GM21786 (cell line): Measurements from ENCODE around the gene CYTH4.

Experiments
- ATAC-seq: cut with Tn5 transposase; IDR thresholded peaks from one replicate; pipeline ENCODE4 v1.9.1; 2021; ENCODE audit not compliant: unreplicated experiment

Gene CYTH4

DNA sequence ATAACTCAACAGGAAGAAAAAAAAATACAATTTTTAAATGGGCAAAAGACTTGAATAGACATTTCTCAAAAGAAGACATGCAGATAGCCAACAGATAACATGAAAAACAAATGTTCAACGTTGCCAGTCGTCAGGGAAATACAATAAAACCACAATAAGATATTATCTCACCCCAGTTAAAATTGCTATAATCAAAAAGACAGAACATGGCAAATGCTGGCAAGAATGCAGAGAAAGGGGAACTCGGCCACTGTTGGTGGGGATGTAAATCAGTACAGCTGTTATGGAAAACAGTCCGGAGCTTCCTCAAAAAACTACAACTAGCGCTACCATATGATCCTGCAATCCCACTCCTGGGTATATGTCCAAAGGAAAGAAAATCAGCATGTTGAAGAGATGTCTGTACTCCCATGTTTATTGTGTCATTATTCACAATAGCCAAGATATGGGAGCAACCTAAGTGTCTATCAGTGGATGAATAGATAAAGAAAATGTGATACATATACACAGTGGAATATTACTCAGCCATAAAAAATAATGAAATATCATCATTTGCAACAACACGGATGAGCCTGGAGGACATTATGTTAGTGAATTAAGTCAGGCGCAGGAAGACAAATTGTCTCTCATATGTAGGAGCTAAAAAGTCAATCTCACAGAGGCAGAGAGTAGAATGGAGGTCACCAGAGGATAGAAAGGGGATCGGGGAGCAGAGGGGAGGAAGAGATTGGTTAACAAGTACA, 12.2 kb upstream of the CYTH4 start:
- no peak for ATAC-seq

DNA sequence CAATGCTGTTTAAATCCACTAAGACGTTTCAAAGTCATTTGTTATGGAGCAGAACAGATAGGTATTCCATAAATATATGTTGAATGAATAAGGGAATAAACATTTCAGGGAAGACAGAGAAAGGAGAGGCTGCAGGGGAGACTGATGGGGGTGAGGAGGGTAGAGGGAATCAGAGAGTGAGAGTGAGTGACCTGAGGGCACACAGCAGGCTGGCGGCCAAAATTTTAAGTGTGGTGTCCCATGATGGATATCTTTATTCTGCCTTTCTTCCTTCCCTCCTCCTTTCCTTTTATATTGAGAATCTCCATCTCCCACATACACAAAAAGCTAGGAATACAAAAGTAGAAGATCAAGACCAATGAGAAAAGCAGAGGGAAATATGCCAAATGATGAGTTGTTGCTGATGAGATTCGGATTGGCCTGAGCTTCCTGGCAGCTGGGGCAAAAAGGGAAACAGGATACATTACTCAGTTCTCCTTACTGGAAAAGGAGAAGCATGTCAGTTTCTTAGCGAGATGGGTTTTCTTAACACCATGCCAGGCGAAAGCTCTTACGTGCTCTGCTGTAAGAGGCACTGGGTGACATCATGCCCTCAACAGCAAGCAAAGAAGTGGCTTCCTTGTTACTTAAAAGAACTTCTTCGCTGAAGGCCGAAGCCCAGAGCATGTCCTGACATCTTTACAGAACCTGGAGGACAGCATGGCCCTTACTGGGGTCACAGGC, 11.2 kb upstream of the CYTH4 start:
- ATAC-seq, result no peak

DNA sequence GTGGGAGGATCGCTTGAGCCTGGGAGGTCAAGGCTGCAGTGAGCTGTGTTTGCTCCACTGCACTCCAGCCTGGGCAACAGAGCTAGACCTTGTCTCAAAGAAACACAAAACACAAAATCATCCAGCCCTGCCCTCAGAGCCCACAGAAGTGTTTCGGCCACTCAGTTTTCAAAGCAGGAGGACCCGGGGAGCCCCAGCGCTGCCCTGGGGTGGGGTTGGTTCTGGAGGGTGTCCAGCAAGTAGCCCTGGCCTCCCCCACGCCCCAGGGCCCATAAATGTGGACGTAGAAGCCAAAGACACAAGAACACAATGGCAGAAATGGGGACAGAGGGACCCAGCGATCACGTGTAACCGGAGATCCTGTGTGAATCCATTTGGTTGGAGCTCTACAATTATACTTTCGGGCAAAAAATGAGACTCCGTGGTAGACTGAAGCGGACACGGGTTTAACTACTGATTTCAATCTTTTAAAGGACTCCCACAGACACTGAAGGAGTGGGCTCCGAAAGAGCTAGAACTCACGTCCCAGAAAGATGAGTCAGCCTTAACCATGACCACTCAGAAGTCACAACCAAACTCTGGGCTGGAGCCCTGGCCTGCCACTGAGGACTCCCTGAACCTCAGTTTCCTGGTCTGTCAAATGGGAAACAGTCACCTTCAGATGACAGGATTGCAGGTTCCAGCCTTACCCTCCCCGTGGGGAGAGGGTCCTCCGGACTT, 9.0 kb upstream of the CYTH4 start:
- ATAC-seq, result no peak

DNA sequence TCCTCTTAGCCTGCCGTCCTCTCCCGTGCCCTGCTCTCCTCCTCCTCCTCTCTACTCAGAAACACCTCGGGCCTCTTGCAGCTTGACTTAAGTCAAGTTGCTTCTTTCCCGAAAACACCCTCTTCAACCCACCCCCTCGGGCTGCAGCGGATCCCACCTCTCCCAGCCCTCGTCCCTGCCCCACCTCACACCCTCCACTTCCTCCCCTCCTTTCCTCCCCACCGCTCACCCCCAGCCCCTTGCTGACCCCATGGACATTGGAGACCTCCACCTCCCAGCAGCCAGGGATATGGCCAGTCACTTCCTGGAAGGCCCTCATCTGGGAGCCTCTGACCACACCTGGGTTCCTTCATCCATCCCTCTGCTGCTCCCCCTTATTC, 8.5 kb upstream of the CYTH4 start:
- no peak for ATAC-seq

DNA sequence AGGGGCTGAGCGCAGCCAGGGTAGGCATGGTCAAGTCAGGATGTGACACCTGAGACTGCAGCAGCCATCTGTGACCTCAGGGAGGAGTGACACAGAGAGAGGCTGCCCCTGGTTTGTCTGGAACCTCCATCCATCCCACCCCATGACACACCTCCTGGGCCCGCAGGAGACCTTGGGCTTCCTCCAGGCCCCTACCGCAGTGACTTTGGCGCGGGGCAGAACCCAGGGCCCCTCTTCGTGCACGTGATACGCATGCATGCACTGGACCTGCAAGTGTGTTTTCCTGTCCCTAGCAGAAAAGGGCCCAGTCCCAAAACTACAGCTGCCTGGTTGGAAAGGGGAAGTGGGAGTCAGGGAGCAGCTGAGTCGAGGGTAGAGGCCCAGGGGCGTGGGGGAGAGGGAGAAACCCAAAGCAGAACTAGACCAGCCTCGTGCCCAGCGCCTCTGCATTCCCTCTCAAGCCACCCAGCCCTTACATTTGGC, 7.9 kb upstream of the CYTH4 start:
- no peak for ATAC-seq

DNA sequence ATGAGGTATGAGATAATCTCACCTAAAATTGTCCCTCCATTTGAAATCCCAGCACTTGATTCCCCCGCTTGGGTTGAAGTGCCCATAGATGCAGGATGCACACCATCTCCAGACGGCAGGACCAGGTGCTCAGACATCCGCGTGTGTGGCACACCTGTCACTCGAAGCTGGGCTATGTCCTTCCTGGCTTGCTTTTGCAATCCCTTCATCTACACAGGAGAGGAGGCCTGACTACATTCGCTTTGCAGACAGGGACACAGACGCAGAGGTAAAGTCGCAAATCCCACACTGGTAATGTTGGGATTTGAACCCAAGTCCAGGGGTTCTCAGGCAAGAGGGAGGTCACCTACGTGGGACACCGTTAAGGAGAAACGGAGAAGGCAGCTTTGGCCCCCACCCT, 7.2 kb upstream of the CYTH4 start:
- ATAC-seq, result no peak

DNA sequence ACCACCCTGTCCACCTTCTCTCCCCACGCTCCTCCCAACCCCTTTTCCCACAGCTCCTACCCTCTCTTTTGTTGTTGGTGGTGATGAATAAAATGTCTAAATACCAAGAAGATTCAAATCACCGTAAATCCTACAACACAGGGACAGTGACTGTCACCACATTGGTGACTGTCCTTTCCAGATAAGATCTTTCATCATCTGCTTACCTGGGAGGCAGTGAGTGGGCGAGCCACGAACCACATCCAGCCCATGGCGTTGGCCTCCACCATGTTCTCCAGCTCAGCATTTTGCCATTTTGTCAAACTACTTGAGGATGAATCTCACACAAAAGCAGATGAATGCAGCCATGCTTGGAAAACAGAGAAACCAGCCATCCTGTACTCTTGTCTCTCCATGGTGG, 6.7 kb upstream of the CYTH4 start:
- ATAC-seq, result no peak

DNA sequence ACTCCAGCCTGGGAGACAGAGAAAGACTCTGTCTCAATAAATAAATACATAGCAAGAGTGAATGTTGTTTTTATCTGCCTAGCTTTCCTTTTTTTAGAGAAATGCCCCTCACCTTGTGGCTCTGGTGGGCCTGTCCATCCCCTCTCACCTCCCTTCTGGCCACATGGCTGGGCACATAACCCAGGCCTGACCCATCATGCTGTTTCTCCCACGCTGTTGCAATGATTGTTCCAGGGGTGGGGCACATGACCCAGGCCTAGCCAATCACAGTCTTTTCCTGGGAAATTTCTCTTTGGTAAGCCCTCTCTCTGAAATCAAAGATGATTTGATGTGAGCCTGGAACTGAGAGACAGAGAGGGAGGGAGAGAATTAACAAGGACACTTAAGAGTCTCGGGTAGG, 5.5 kb upstream of the CYTH4 start:
- no peak for ATAC-seq

DNA sequence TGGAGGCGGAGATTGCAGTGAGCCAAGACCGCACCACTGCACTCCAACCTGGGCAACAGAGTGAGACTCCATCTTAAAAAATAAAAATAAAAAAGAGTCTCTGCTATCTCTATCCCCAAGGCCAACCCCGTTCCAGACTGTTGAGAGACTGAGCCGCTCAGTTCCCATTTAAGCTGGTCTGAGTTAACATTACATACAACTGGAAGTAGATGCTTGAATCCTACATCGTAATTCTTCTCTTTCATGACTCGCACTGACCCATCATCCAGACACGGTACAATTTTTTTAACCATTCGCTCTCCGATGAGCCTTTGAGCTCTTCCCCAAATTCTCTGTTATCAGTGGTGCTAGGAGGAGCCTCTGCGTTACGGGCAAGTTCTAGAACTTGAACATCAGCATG, 4.9 kb upstream of the CYTH4 start:
- ATAC-seq, result no peak

DNA sequence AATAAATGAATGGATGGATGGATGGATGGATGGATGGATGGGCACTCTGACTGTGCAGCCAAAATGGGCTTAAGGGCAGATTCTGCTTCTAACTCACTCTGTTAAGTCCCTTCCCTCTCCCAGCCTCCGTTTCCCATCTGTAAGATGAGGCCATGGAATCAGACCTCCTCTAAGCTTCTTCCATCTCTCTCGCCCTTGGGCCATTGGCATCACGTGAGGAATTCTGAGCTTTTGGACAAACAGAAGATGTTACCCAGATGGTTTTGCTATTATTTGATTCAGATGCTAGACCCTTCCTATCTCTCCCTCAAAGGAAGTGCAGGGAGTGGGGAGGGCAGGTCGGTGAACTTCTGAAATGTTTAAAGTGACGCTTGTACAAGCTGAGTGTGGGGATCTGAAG, 4.0 kb upstream of the CYTH4 start:
- no peak for ATAC-seq

DNA sequence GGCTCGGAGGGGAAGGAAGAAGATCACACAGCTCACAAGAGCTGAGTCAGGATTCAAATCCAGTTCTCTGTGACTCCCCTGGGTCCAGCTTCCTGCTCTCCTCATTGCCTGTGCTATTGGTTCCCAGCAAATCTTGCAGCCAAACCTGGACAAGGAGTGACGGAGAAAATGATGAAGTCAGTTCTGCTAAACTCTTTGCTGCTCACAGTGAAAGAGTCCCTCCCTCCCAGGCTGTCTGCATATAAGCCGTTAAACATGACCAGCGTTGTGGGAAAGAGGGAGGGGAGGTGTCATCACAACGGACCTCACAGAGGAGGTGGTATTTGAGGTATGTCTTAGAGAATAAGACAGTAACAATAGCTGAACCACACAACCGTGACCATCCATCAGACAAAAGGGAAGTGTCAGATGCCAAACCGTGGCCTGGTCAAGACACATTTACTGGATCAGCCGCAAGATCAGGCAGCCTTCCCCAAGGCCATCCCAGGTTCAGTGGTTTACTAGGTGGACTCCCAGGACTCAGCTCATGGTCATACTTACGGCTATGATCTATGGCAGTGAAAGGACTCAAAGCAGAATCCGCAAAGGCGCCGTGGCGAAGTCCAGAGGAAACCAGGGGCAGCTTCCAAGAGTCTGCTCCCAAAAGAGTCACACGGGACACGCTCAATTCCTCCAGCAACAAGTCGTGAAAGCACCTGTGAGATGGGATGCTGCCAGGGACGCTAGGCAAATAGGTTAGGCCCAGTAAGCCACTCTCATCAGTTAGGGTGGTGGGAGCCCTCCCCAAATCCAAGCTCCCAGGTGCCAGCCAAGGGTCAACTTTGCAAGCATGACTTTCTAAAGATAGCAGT, 2.8 kb upstream of the CYTH4 start:
- ATAC-seq, result no peak

DNA sequence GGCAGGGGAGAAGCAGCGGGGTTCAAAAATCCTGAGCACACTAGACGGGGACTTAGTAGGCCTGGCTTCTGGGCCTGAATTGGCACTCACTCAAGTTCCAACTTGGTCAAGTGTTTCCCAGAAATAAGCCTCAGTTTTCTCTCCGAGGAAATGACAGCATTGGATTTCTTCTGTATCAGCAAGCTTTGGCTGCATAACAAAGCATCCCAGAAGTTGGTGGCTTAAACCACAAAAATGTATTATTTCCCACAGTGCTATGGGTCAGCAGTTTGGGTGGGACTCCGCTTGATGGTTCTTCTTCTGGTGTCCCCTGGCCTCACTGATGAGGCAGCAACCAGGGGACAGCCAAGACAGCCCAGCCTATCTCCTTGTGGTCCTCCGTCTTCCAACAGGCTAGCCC, 1.6 kb upstream of the CYTH4 start:
- no peak for ATAC-seq

DNA sequence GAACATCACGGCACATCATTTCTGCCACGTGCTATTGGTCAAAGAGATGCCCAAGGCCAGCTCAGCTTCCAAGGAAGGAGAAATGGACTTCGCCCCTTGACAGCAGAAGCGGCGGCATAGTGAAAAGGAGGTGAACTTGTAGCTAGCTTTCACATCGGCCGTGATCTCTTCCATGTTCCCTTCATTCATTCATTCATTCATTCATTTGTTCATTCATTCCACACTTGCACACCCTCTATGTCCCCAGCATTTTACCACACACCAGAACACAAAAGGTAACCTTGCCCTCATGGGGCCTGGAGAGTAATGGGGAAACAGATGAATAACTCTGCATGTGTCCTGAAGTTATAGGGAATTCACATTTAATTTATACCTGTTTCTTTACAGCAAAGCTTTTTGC, 1.1 kb upstream of the CYTH4 start:
- ATAC-seq, result no peak

DNA sequence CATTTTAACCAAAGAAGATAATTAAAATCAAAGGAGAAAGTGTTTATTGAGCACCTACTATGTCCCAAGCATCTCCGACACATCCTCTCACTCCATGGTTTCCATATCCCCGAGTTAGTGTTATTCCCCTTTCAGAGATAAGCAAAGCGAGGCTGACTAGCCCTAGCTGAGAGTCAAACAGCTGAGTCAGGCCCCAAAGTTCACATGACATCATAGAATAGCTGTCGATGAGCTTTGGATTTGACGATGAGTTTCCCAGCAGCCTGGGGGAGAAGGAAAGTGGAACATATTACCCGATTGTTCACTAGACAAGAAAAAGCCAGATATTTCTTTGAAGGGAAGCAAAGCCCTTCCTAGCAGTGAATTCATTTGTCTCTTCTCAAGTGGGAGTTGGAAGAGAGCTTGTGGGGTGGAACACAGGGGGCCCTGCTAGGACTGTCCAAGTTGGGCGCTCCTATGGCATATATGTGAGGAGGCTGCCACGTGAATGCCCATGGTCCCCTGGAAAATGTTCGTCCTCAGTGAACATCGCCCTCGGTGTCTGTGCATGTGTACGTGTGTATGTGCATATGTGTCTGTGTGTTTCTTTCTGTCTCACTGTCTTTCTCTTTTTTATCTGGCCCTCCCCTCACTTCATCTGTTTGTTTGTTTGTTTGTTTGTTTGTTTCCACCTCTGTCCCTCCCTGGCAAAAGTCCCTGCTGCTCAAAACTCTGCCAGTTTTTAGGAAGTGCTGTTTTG, 493 bp upstream of the CYTH4 start:
- ATAC-seq, result no peak

DNA sequence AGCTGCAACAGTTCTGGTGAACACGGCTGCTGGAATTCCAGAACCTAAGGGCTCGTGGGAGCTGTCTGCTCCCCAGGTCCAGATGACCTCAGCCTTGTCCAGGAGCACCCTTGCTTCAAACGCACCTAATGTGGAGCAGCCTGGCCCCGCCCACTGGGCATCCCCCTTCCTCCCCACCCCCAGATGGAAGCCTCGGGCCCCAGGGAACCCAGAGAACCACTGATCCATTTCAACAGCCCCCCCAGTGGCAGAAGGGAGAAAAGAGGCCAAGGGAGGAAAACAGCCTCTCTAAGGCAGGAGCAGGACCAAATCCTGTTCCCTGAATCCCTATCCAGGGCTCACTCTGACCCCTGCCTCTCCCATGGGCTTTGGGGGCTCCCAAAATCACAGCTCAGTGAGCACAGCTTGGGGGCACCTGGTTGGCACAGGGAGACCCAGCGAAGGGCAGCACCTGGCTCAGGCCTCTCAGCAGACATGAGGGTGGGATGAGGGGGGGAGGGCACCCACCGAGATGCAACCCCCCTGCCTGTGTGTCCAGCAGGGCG, 1.2 kb downstream of the CYTH4 start:
- no peak for ATAC-seq

DNA sequence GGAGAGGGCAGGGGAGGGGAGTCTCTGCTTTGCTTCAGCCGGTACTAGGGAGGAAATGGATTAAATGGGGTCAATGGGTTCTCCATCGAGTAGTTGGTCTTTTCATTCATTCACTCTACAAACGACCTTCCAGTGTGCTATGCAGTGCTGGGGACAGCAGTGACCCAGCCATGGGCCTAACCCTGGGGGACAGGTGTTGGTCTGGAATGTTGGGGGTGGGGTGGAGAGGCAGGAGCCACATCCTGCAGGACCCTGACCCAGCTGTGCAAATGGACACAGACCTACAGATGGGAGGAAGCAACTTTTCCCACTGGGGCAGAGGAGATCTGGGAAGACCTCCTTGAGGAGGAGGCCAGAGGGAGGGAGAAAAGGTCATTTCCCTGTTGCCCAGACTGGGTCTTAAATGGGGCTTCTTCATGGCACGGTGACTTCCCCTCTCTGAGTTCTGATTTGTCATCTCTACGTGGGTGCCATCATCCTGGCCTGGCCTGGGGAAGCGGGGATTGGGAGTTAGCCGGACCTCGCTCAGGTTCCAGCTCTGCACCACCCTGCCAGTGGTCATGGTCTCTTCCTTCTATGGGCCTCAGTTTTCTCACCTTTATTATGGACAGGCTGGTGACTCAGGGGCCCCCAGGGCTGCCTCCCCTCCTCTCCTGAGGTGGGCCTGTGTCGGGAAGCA, 2.0 kb downstream of the CYTH4 start:
- ATAC-seq, result no peak

DNA sequence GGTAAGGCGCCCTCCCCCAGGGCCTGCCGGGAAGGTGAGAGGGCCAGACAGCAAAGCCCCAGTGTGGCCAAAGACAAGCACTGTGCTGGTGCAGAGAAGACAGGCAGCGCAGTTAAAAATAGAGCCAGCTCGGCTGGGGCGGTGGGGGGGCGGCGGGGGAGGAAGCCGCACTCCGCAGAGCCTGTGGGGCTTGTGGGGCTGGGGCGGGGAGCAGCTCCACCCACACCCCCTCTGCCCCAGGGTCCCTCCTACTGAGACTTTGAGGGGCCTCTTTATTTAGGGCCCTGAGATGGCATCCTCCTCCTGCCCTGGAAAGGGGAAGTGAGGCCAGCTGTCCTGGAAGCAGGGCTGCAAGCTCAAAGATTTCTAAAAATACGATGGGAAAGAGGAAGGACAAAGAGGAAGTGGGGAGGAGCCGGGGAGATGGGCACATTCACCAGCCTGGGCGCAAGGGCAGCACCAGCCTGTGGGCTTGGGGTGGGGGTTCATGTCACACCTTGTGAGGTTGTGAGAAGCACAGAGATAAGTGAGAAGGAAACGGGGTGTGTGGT, 2.6 kb downstream of the CYTH4 start:
- ATAC-seq, result no peak

DNA sequence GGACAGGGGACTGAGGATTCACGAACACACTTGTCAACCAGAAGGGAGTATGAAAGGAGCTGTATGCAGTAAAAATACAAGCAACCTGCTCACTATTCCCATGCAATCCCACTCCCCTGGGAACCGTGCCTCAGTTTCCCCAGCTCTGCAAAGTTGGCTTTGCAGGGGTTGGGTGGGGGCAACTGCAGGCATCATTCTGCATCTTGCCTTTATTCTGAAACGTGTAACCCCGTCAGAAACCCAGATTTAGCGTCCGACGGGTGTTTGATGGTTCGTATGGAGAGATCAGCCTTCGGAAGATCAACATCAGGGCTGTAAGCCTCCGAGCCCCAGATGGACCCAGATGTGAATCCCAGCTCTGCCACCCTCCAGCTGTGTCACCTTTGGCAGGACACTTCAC, 3.6 kb downstream of the CYTH4 start:
- no peak for ATAC-seq

DNA sequence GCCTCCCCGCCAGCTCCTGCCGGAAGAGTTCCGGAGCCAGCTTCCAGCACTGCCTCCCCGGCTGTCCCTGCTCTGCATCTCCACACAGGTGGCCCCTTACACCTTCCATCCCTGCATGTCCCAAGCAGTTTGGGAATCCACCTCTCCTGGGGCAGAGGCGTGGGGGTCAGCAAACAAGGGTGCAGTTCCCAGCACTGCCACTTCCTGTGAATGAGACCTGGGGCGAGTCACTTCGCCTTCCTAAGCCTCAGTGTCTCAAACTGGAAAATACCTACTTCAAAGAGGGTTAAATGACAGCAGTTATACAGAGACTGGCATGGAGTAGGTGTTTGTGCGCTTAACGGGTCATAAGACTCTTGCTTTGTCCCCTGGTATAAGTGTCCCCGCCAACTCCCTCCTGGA, 5.2 kb downstream of the CYTH4 start:
- ATAC-seq, result no peak
